Upper lobe of left lung (tissue), 4 donors: ENCODE data around the gene GRHL3.

Experiments used
- POLR2A ChIP-seq, 4 donors: fragments of 450-650 bp; IDR thresholded peaks; one replicate each; pipeline ENCODE4 v1.5.1; 2016 to 2017; ENCODE audit warnings: antibody characterized with exemption in 4 of 4, mild to moderate bottlenecking in 2 of 4
- POLR2AphosphoS5 ChIP-seq, 2 donors: sonication (generic); formaldehyde crosslinking; IDR thresholded peaks; one replicate each; pipeline ENCODE4 v1.5.1; 2017; ENCODE audit warnings: antibody characterized with exemption in 2 of 2
- TF ChIP-seq, protein P1 (sequence below), 6 experiments: fragments of 450-650 bp in 4 of 6; fragments of 200-600 bp in 2 of 6; sonication (generic) in 2 of 6; IDR thresholded peaks; one replicate each; pipeline ENCODE4 v1.5.1; 2016 to 2019; ENCODE audit warnings: antibody characterized with exemption in 6 of 6

GRCh38 chr1:24360681-24361080 lies 41.5 kb downstream of the GRHL3 start:
- TF ChIP-seq POLR2A (IDR thresholded peaks at IDR 0.05) = no peak
- TF ChIP-seq, protein P1, sequence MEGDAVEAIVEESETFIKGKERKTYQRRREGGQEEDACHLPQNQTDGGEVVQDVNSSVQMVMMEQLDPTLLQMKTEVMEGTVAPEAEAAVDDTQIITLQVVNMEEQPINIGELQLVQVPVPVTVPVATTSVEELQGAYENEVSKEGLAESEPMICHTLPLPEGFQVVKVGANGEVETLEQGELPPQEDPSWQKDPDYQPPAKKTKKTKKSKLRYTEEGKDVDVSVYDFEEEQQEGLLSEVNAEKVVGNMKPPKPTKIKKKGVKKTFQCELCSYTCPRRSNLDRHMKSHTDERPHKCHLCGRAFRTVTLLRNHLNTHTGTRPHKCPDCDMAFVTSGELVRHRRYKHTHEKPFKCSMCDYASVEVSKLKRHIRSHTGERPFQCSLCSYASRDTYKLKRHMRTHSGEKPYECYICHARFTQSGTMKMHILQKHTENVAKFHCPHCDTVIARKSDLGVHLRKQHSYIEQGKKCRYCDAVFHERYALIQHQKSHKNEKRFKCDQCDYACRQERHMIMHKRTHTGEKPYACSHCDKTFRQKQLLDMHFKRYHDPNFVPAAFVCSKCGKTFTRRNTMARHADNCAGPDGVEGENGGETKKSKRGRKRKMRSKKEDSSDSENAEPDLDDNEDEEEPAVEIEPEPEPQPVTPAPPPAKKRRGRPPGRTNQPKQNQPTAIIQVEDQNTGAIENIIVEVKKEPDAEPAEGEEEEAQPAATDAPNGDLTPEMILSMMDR (IDR thresholded peaks at IDR 0.05) = no peak
- no peak for TF ChIP-seq POLR2AphosphoS5 (IDR thresholded peaks at IDR 0.05)
